ENCODE data around the gene ESRRB.

ESRRB gene

DNA sequence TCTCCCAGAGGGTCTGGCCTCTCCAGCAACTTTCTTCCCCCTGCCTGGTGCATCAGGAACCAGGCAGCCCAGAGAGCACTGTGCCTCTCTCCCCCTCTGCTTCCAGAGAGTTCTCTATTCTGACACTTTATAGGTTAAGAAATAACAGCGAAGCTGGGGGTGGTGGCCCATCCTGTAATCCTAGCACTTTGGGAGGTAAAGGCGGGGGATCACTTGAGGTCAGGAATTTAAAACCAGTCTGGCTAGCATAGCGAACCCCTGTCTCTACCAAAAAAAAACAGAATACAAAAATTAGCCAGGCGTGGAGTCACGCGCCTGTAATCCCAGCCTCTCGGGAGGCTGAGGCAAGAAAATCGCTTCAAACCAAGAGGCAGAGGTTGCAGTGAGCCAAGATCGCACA lies 58.3 kb downstream of the ESRRB start:
- no peak for TF ChIP-seq CTCF (IDR thresholded peaks at IDR 0.05; ENCODE audit: insufficient read depth, low read depth, low read length, missing control alignments)
- H3K4me3 ChIP-seq (ENCODE audit: low read length): no peak overlapping the region
- no peak for DNase-seq (ENCODE audit: low read depth)

- DNase-seq (ENCODE audit: low read depth): no peak
- H3K4me3 ChIP-seq (ENCODE audit: low read length): no peak overlapping the region
- no peak for TF ChIP-seq CTCF (IDR thresholded peaks at IDR 0.05; ENCODE audit: insufficient read depth, low read depth, low read length, missing control alignments)
Observed at GRCh38 chr14:76439237-76439775, 63.4 kb downstream of the ESRRB start.

DNA sequence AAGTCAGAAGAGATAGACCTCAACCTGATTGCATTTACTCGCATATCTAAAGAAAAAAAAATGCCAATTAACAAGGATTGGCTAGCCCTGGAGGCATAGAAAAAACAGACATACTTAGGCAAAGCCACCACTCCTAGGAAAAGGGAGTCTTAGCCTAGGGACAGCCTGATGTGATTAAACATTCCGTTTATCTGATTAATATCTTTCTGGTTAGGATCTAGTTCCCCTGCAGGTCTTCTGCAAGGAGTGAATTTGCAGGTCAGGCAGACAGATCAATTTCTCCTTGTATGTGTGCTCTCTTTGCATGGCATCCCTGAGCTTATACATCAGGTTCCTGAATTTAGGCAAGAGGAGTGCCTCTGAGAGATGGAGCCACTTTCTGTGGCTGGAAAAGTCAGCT lies 70.5 kb downstream of the ESRRB start:
- no peak for DNase-seq (ENCODE audit: low read depth)
- TF ChIP-seq CTCF (IDR thresholded peaks at IDR 0.05; ENCODE audit: insufficient read depth, low read depth, low read length, missing control alignments): no peak
- no peak overlapping the region for H3K4me3 ChIP-seq (ENCODE audit: low read length)

DNA sequence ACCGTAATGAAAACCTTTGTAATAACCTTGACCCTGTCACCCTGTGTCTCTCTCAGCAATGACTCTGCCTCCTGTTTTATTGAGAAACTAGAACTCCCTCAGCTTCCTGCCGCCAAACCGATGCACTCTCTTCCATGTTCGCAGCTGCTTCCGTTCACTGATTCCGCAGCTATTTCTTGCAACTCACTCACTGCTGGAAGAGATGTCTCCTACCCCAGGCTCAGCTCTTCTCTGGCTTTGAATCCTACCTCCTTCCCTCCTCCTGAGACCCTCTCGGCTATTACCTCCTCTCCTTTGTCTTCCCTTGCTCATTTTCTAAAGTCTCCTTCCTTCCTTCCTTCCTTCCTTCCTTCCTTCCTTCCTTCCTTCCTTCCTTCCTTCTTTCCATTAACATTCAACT lies 71.0 kb downstream of the ESRRB start:
- DNase-seq (ENCODE audit: low read depth): no peak
- H3K4me3 ChIP-seq (ENCODE audit: low read length): no peak overlapping the region
- TF ChIP-seq CTCF (IDR thresholded peaks at IDR 0.05; ENCODE audit: insufficient read depth, low read depth, low read length, missing control alignments): no peak

GRCh38 chr14:76450476-76450875 lies 74.5 kb downstream of the ESRRB start:
- H3K4me3 ChIP-seq (ENCODE audit: low read length): no peak overlapping the region
- DNase-seq (ENCODE audit: low read depth): no peak
- no peak for TF ChIP-seq CTCF (IDR thresholded peaks at IDR 0.05; ENCODE audit: insufficient read depth, low read depth, low read length, missing control alignments)

GRCh38 chr14:76456200-76456599 lies 80.3 kb downstream of the ESRRB start:
- peak; percentile 40 for DNase-seq (ENCODE audit: low read depth)
- TF ChIP-seq CTCF (IDR thresholded peaks at IDR 0.05; ENCODE audit: insufficient read depth, low read depth, low read length, missing control alignments): peak; percentile 50
- H3K4me3 ChIP-seq (ENCODE audit: low read length): no peak overlapping the region

DNA sequence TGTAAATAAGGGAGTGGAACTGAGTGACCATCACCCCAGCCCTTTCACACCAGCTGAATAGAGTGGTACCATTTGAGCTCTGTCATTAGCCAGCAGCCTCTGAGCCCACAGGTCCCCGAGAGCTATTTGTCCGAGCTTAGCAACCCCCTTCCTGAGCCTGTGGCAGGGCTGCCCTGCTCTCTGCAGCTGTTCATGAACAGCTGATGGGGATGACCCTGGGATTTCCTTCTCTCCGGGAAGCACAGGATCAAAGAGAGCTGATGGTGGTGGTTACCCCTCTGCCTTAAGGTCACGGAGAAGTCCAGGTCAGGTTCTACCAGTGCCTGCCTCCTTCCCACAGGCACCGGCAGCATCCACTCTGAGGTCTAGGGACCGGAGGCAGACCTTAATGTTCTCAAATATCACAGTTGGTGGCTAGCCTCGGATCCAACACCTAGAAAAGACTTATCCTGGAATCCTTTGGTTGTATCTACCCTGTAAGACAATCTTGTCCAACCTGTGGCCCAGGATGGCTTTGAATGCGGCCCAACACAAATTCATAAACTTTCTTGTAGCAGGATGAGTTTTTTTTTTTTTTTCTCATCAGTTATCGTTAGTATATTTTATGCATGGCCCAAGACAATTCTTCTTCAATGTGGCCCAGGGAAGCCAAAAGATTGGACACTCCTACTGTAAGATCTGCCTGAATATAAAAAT lies 81.1 kb downstream of the ESRRB start:
- no peak for TF ChIP-seq CTCF (IDR thresholded peaks at IDR 0.05; ENCODE audit: insufficient read depth, low read depth, low read length, missing control alignments)
- DNase-seq (ENCODE audit: low read depth): no peak
- H3K4me3 ChIP-seq (ENCODE audit: low read length): no peak overlapping the region
